ENCODE results near the gene SPTBN4. TPM values are rescaled to one million over a fixed set of nuclear protein-coding genes. Genes with fewer than 3 reads are reported as not detected.
A peak's percentile ranks its signal among the peaks of the same experiment; 100 is the strongest.

SPTBN4 gene
- total RNA-seq, 2 donors from 2014 or later = 1.7 to 2.7 TPM

GRCh38 chr19:40604171-40604646 is 137.4 kb downstream of the SPTBN4 start:
- intact Hi-C loops (cut with DNase I) = no loop called here
- DNase-seq (ENCODE audit: low spot score) = peak; percentile 82

- peak; percentile 76 for DNase-seq (ENCODE audit: low spot score)
- intact Hi-C loops (cut with DNase I) = loop anchor here in 1 of 2 donors (5.0 kb wide), 1 partner anchor 38 kb away; no protein-coding TSS in a partner anchor
Observed at GRCh38 chr19:40604647-40605215, 137.9 kb downstream of the SPTBN4 start.

- intact Hi-C loops (cut with DNase I) = loop anchor here in 1 of 2 donors (5.0 kb wide), 1 partner anchor 37 kb away; no protein-coding TSS in a partner anchor
- peak; percentile 90 for DNase-seq (ENCODE audit: low spot score)
Observed at GRCh38 chr19:40605216-40605971, 138.6 kb downstream of the SPTBN4 start.

- intact Hi-C loops (cut with DNase I) = loop anchor here in 1 of 2 donors (5.0 kb wide), 1 partner anchor 35 kb away; no protein-coding TSS in a partner anchor
Observed at GRCh38 chr19:40607311-40608239, 140.8 kb downstream of the SPTBN4 start.

GRCh38 chr19:40608240-40608621 is 141.4 kb downstream of the SPTBN4 start:
- intact Hi-C loops (cut with DNase I) = loop anchor here in 1 of 2 donors (5.0 kb wide), 1 partner anchor 34 kb away; no protein-coding TSS in a partner anchor
- DNase-seq (ENCODE audit: low spot score) = peak; percentile 62

More at GRCh38 chr19:40607311-40608239, 140.8 kb downstream of the SPTBN4 start:
- DNase-seq (ENCODE audit: low spot score) = peak; percentile 83

GRCh38 chr19:40608957-40609356 is 142.2 kb downstream of the SPTBN4 start:
- intact Hi-C loops (cut with DNase I) = loop anchor here in 1 of 2 donors (5.0 kb wide), 1 partner anchor 33 kb away; no protein-coding TSS in a partner anchor

GRCh38 chr19:40609561-40610395 is 143.0 kb downstream of the SPTBN4 start:
- DNase-seq (ENCODE audit: low spot score) = peak; percentile 97
- intact Hi-C loops (cut with DNase I) = loop anchor here in 1 of 2 donors (5.0 kb wide), 1 partner anchor 33 kb away; no protein-coding TSS in a partner anchor

More at GRCh38 chr19:40608957-40609356, 142.2 kb downstream of the SPTBN4 start:
- no peak for DNase-seq (ENCODE audit: low spot score)

GRCh38 chr19:40610396-40611064 is 143.7 kb downstream of the SPTBN4 start:
- intact Hi-C loops (cut with DNase I) = no loop called here
- DNase-seq (ENCODE audit: low spot score) = peak; percentile 91

GRCh38 chr19:40611096-40611495 is 144.3 kb downstream of the SPTBN4 start:
- intact Hi-C loops (cut with DNase I) = no loop called here
- DNase-seq (ENCODE audit: low spot score) = peak; percentile 76

GRCh38 chr19:40611900-40612698 is 145.3 kb downstream of the SPTBN4 start:
- peak; percentile 70 for DNase-seq (ENCODE audit: low spot score)
- intact Hi-C loops (cut with DNase I) = no loop called here

GRCh38 chr19:40612831-40613689 is 146.3 kb downstream of the SPTBN4 start:
- DNase-seq (ENCODE audit: low spot score) = peak; percentile 92
- intact Hi-C loops (cut with DNase I) = no loop called here

GRCh38 chr19:40613690-40614621 is 147.2 kb downstream of the SPTBN4 start:
- DNase-seq (ENCODE audit: low spot score) = peak; percentile 95
- intact Hi-C loops (cut with DNase I) = no loop called here

- intact Hi-C loops (cut with DNase I) = no loop called here
- DNase-seq (ENCODE audit: low spot score) = peak; percentile 94
Observed at GRCh38 chr19:40614622-40615411, 148.0 kb downstream of the SPTBN4 start.

GRCh38 chr19:40616178-40616577 is 149.4 kb downstream of the SPTBN4 start:
- no peak for DNase-seq (ENCODE audit: low spot score)
- intact Hi-C loops (cut with DNase I) = no loop called here

Data from posterior vena cava (tissue), 2 donors.